ENCODE results near the gene PAPSS2.

- TF ChIP-seq EP300 (IDR thresholded peaks at IDR 0.05) (no peak), CTCF (IDR thresholded peaks at IDR 0.05) (no peak), POLR2A (IDR thresholded peaks at IDR 0.05) (no peak), POLR2AphosphoS5 (IDR thresholded peaks at IDR 0.05) (no peak)
Measured at GRCh38 chr10:87661861-87662785, 2.4 kb downstream of the PAPSS2 start.

Measured in sigmoid colon (tissue), 4 donors.